ENCODE measurements around the gene TMEM98.
"Not testable (repeated sequence)": the region's sequence is repeated elsewhere in the genome, so short reads cannot be mapped to it uniquely, and the experiment has no call there.

The TMEM98 gene

GRCh38 chr17:32943647-32944191, 15.8 kb downstream of the TMEM98 start:
- no peak for DNase-seq

GRCh38 chr17:32944248-32945020, 16.5 kb downstream of the TMEM98 start:
- no peak for DNase-seq

DNA sequence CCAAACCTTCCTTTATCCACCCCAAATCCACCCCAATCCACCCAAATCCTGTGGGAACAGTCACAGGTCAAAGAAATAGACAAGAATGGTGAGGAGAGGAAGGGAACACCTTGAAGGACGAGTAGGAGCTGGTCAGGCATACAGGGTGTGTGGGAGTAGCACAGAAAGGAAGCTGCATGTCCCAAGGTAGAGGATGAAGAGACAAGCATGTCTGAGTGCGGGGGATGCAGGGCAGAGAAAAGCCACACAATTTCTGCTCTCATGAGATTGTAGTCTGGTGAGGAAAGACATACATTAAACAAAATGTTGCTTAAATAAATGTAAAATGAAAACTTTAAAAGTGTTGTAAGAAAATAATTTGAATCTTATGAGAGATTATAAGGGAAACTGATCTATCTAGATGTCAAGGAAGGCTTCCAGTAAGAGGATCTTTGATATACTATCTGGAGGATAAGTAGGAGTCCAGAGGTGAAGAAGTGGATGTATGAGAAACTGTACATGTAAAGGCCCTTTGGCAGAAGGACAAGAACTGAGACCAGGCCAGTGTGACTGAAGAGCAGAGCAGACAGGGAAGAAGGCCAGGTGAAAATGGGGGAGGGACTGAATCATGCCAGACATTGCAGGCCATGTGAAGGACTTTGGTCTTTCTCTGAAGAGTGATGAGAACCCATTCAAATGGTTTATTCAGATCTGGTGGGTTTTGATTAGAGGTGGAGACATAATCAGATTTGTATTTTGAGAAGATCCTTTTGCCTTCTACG, 18.6 kb downstream of the TMEM98 start:
- no peak for DNase-seq

DNA sequence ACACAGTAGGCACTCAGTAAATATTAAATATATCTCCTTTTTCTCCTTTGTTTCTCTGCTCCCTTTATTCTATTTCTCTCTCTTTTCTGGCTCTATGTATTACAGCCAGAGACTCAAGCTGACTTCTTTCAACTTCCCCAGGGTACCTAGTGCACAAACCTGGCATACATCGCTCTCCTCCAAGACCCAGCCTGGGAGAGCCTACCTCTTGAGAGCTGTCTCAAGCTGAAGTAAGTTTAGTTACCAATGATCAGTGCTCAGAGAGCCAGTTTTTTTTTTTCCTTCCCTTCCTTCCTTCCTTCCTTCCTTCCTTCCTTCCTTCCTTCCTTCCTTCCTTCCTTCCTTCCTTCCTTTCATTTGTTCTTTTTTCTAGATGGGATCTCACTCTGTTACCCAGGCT, 19.8 kb downstream of the TMEM98 start:
- DNase-seq: no peak

GRCh38 chr17:32949181-32949580, 21.2 kb downstream of the TMEM98 start:
- DNase-seq: no peak

DNA sequence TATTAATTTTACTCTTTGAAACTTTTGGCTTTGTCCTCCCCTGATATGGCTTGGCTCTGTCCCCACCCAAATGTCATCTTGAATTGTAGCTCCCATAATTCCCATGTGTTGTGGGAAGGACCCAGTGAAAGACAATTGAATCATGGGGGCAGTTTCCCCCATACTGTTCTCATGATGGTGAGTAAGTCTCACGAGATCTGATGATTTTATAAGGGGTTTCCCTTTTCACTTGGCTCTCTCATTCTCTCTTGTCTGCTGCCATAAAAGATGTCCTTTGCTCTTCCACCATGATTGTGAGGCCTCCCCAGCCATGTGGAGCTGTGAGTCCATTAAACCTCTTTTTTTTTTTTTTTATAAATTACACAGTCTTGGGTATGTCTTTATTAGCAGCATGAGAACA, 24.5 kb downstream of the TMEM98 start:
- not testable (repeated sequence) for DNase-seq

- no peak for DNase-seq
These were observed 25.1 kb downstream of the TMEM98 start for GRCh38 chr17:32953045-32953444.

DNA sequence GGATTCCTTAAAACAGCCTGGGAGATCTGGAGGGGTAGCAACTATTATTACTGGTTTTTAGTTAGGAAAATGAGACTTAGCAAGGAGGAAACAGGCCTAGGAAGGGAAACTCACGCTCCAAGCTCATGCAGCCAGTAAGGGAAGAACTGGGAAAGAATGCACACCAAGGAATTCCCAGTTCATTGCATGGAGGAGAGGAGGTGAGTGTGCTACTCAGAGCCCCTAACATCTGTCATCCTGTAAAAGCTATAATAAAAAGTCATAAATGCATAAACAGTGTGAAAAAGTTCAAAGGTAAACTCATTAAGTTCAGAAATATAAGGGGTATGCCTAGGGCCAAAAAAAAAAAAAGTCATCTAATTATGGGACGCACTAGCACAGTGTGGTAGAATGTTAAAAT, 25.9 kb downstream of the TMEM98 start:
- DNase-seq: no peak

DNA sequence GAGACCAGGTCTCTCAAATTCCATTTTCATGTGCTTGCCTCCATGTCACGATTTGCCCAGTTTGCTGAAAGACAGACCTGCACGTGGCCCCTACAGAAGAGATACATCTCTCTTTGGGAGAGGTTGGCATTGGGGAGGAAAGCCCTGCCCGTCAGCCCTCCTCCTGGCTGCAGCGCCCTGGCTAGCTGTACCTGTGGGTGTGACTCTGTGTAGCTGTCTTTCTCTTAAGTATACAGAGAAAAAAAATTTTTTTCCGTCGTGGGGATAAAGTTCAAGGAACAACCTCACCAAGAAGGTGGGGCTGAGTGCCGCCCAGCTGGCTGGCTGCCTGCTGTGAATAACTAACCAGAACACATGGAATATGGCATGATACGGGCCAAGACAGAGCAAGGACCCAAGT, 26.5 kb downstream of the TMEM98 start:
- no peak for DNase-seq

DNA sequence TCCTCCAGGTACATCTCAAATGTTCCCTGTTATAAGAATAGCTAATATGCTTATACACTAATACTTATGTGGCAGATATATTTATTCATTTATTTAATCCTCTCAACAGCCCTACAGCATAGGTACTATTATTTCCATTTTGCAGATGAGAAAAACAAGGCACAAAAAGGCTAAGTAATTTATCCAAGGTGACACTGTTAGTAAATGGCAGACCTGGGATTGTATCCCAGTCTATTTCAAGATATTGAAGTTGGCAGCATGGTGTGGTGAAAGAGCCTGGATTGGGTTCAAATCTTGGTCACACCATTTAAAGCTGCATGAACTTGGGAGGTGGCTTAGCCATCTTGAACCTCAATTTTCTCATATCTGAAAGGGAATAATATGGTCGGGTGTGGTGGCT, 27.2 kb downstream of the TMEM98 start:
- DNase-seq: no peak

DNA sequence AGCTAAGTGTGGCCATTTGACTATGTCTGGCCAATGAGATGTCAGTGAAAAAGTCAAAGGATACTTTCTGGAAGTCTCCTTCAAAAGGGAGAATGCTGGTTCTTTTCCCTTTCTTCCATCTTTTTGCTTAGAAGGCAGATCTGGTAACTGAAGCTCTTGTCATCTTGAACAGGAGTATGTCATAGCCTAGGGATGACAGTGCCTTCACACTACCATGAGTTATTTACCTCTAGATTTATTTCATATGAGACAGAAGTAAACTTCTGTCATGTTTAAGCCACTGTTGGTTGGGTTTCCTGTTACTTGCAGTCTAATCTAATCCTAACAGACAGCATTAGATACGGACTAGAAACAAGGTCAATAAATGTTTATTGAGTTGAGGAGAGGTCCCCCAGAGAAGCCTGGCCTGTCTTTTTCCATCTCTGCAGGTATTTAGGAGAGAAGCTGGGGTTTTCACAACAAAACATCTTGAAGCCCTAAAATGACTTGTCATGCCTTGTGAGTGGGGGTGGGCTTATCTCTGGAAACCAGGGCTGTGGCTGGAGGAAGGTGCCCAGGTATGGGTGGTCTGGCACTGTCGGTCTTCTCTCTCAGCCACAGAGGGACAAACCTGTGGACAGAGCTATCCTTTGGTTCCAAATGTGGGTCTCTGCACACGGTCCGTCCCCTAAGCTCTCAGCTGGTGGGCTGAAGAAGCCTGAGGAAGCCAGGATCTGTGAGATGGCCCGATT, 28.5 kb downstream of the TMEM98 start:
- DNase-seq: no peak

DNA sequence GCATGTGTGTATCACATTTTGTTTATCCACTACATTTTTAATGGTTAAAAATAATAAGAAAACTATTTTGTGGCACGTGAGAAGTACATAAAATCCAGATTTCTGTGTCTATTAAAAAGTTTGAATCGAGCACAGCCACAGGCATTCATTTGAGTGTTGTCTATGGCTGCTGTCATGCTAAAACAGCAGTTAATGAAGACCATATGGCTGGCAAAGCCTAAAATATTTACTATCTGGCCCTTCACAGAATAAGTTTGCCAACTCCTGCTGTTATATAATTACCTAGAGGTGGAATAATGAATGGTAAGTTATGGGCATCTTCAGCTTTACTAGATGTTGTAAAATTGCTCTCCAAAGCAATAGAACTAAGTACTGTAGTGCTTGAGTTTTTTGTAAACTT, 30.5 kb downstream of the TMEM98 start:
- no peak for DNase-seq

- DNase-seq: no peak
These were observed 32.9 kb downstream of the TMEM98 start for GRCh38 chr17:32960815-32961214.

DNA sequence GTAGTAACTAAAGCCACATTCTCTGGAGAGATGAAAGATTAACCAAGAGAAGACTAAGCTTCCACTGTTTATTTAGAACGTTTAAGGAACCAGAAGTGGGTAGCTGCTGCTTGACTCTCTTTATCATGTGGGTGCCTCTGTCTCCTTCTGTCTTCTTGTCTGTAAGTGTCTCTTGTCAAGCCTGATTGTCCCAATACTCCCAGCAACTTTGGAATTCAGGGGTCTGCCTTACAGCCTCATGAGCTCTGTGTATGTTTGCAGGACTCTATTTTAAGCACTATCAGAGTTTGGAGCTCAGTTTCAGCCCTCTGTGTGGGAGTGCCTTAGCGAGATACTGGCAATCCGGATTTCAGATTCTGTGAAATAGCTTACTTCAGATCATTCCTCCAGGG, 34.4 kb downstream of the TMEM98 start:
- DNase-seq: no peak

DNA sequence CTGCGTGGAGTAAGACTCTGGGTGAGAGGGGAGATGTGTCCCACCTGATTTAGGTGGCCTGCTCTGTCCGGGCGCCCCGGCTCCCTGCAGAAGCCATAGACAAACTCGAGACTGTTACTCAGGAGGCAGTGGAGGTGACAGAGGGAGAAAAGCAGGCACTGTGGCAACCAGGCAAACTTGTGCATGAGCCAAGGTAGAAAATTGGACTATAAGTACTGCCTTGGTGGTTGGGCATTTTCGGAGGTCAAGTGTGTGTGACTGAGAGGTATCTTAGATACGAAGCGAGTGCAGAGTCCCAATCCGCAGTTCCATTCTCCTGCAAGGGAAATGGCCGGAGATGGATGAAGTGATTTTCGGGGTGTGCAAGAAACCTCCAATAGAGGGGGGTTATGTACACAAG, 36.6 kb downstream of the TMEM98 start:
- DNase-seq: no peak

GRCh38 chr17:32969231-32969630, 41.3 kb downstream of the TMEM98 start:
- DNase-seq: not testable (repeated sequence)

DNA sequence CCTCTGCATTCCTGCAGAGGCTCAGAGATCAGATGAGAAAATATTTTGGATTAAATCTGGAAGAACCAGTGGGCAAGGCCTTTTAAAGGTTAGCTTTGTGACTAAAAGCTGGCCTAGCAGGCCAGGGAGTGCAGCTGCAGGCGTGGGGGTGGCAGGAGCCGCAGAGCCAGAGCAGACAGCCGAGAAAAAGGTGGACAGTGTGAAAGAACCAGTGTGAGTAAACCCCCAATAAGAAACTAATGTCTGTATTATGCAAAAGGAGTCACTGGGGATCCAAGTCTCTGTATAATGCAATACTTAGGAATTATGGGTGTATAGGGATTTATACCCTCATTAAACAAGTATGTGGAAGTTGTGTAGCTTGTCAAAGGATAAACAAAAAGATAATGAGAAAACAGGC, 42.3 kb downstream of the TMEM98 start:
- DNase-seq: no peak

DNA sequence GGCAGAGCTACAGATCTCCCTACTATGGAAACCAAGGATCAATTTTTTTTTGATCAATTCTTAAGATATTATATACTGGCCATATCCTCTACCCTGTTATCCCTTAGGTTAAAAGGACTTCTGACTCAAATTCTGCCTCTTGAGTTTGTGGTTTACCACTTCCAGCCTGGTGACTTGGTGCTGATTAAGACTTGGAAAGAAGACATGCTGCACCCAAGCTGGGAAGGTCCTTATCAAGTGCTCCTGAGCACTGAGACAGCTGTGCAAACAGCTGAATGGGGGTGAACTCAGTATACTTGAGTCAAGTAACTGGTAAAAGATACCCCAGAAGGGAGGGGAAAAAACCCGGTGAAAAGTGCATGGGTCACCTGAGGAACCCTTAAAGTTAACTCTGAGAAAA, 43.2 kb downstream of the TMEM98 start:
- DNase-seq: no peak

GRCh38 chr17:32976131-32976530, 48.2 kb downstream of the TMEM98 start:
- DNase-seq: no peak

DNA sequence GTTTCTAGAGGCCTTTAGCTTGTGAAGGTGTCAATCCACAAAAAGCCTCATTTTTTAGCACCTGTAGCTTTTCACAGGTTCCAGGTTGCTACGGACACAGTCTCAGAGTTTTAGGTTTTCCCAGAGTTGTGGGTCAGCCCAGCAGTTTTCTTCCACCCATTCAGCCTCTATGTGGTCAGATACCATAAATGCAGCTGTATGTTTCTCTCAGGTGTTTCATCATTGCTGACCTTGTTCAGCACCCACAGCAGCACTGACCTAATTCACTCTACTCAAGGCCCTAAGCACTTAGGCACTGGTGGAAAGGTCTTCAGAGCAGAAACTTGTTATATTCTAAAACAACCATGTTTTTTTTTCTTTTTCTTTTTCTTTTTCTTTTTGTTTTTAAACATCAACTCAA, 48.7 kb downstream of the TMEM98 start:
- no peak for DNase-seq

DNA sequence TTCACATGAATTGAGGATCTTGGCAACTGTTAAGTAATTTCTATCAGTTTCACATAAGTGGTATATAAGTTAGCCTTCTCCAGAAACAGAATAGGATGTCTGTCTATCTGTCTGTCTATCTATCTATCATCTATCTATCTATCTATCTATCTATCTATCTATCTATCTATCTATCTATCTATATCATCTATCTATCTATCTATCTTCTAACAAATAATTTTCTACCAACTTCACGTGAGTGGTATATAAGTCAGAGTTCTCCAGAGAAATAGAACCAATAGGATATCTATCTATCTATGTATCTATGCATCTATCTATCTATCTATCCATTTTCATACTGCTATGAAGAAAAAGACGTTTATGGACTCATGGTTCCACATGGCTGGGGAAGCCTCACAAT, 52.3 kb downstream of the TMEM98 start:
- no peak for DNase-seq

GRCh38 chr17:32981611-32982010, 53.7 kb downstream of the TMEM98 start:
- DNase-seq: not testable (repeated sequence)

GRCh38 chr17:32985050-32985756, 57.2 kb downstream of the TMEM98 start:
- no peak for DNase-seq

Measured in CD4-positive, alpha-beta T cell treated with Interleukin-10 for 1 hour (primary cell).